ENCODE measurements around the gene TMEM37. TPM values are rescaled to one million over a fixed set of nuclear protein-coding genes. Genes with fewer than 3 reads are reported as not detected.

The TMEM37 gene
- total RNA-seq, 2 donors from 2014 or later: 2.9 to 8.0 TPM

DNA sequence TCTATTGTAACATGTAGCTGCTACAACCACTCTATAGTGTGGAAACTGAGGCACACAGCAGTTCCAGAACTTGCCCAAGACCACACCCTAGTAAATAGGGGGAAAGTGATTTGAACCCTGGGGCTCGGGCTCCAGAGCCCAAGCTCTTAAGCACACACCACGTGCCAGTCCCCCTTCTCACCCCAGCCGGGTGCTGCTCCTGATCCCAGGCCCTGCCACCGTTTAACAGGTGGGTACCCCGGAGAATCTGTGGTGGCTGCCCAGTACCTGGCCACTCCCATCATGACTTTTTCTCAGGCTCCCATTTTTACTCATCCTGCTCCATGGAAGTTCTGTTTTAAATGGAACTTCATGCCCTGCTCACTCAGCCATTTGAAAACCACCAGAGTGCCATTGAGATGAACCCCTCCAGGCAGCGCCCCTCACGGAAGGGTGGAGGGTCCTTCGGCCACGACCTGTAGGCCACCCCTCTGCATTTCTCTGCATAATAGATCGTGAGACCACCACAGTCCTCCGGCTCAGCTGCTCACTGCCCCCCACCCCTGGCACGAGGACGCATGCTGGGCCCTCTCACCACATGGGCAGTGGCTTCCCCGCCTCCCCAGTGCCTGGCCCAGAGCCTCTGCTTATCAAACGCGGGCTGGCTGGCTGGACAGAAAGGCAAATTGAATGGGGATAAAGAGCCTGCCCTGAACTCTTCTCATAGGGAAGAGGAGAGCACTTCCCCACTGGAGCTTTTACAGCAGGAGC lies 42.1 kb downstream of the TMEM37 start:
- intact Hi-C loops (cut with DNase I): no loop called here
- no peak for DNase-seq (ENCODE audit: low spot score)

DNA sequence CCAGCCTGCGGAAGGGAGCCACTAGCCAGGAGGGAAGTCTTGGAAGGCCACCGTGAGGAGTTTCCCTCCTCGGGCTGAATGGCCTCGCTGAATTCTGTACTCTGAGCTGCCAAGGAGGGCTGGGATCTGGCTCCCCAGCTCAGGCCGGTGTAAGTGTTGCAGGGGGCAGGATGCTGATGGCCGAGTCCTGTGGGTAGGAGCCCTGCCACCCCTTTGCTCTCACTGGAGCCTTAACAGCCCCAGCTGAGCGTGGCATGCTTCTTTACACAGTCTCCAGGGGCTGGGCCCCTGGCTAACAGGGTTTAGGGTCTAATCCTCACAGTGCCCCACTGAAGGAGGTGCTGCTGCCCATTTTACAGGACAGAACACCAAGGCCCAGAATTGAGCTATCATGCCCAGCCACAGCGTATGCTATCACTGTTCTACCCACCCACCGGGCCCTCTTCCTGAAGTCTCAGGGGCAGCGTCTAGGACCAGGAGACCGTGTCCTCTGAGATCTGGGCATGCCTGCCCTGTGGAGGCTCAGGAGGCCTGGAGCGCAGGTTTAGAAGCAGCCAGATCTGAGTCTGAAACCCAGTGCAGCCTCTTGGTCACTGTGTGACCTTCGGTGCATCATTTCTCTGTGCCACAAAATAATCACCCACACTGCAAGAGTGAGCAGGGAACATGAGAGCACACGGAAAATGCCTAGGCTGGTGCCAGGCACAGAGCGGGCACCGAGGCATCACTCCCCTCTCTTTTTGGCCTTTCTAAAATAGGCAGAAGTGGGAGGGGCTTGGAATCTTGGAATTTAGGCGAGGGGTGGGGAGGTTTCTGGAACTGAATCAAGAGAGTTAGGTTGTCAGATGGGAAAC lies 42.9 kb downstream of the TMEM37 start:
- intact Hi-C loops (cut with DNase I): loop anchor here in 1 of 2 donors (5.0 kb wide), 1 partner anchor 67 kb away; no protein-coding TSS in a partner anchor
- DNase-seq (ENCODE audit: low spot score): no peak

DNA sequence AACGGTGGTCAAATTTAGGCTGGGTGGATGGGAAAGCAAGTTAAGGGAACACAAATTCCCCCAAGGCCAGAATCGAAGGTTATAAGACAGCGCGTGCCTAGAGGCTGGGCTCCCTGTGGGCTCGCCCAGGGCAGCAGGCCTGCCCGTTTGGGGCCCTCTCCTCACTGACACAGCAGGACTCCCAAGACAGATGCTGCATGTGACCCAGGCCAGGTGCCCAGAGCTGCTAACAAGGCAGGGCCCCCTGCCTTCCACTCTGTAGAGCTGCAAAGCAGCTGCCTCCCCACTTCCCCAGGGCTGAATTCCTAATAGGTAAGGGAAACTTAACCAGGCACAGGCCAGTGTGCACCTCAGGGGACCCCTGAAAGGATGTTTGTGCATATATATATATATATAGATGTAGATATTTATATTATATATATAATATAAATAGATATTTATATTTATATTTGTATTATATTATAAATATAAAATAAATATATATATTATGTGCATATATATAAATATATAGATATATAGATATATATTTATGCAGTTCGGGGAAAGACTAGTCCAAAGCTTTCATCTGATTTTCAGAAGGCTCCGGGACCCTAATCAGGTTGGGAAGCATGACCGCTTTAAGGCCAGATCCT lies 43.7 kb downstream of the TMEM37 start:
- no peak for DNase-seq (ENCODE audit: low spot score)
- intact Hi-C loops (cut with DNase I): loop anchor here in 1 of 2 donors (5.0 kb wide), 1 partner anchor 68 kb away; no protein-coding TSS in a partner anchor

DNA sequence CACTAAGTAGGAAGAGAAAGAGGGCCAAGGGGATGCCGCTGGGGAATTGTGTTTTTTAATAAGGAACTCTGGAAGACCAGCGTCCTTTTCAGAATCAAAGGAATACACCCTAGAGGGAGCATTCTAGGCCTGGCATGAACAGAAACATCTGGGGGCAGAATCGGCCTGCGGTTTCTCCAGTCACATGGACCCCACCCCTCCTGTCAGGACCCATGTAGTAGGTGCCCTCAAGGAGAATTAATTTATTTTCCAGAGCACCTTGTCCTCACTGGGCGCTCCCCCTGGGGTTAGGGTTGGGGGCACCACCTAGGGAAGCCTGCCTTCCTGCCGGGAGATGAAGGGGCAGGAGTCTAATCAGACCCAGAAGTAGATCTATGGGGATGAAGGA lies 44.2 kb downstream of the TMEM37 start:
- no peak for DNase-seq (ENCODE audit: low spot score)
- intact Hi-C loops (cut with DNase I): loop anchor here (2.0 to 5.0 kb wide), 2 partner anchors 69 kb away; no protein-coding TSS in a partner anchor

DNA sequence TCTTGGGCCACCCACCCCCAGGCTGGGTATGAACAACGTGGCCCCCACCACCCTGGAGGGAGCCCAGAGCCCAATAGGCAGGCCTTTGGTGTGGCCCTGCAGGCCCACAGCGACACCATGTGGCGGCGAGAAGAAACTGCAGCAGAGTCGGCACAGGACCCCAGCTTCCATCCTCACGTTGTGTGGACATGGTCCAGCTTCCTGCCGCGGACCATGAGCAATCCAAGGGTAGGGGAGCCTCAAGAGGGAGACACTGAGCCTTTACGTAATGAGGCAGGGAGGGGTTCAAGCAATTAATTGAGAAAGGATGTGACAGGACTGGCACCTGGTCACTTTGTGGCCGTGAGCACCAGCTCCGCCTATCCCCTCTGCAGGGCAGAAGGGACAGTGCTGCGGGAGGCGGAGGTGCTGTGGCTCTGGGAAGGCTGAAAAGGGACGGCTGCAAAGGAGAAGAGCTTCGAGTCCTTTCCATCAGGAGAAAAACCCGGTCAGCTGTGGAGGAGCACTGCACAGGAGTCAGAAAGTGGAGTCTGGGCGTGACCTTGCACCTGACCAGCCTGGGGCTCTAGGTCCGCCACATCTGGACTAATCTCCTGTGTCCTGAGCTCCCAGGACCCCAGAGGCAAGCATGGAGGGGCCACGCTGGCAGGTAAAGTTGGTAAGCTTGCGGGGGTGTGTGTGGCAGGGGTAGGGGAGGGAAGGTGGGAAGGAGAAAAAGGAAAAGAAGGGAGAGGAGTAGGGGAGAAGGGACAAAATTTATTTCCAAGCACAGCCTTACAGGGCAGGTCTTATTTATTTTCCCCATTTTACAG lies 44.9 kb downstream of the TMEM37 start:
- DNase-seq (ENCODE audit: low spot score): no peak
- intact Hi-C loops (cut with DNase I): loop anchor here (2.0 to 5.0 kb wide), 2 partner anchors 69 to 70 kb away; no protein-coding TSS in a partner anchor

DNA sequence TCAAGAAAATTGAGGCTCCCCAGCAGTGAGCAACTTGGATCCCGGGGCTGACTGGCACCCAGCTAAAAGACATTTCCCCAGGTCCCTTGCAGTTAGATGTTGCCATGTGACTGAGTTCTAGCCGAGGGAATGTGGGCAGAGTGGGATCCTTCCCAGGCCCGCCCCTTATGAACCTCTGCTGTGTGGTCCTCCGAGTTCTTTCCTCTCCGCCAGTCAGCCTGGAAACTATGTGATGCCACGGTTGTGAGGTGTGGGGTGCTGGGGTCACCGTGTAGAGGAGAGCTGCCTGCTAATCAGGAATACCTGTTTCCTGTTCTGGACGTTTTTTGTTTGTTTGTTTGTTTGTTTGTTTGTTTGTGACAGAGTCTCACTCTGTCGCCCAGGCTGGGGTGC lies 45.5 kb downstream of the TMEM37 start:
- intact Hi-C loops (cut with DNase I): loop anchor here (2.0 to 5.0 kb wide), 2 partner anchors 70 kb away; no protein-coding TSS in a partner anchor
- no peak for DNase-seq (ENCODE audit: low spot score)

DNA sequence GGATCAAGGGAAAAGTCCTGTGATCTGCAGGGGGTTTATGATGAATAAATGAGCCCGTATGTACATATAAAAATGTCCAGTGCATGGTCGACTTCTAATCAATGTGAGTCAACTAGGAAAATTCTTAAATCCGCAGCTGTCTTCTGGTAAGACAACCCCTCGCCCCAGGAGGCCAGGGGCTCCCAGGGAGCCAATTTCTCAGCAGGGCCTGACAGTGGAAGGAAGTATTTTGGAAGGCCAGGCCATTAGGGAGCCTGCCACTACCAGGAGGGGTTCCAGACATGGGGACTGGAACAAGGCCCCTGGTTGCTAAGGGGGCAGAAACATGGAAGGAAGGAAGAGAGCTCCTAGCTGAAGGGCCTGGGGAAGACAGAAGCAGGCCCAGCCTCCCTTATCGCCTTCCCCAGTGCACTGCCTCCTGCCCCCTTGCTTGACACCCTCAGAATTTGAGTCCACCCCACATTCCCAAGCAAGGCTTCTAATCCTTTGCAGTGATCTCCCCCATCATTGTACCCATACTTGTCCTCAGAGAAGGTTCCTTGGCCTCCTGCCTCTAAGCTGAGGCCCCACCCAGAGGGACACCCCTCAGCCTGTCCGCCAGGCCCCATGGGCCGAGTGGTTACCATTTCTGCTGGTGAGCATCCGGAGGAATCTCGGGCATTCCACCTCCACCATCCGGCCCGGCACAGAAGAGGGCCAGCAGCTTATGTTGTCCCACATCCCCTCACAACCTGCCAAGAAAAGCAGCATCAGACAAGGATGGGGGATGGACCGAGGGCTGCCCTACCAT lies 46.7 kb downstream of the TMEM37 start:
- DNase-seq (ENCODE audit: low spot score): no peak
- intact Hi-C loops (cut with DNase I): loop anchor here in 1 of 2 donors (5.0 kb wide), 1 partner anchor 71 kb away; no protein-coding TSS in a partner anchor

DNA sequence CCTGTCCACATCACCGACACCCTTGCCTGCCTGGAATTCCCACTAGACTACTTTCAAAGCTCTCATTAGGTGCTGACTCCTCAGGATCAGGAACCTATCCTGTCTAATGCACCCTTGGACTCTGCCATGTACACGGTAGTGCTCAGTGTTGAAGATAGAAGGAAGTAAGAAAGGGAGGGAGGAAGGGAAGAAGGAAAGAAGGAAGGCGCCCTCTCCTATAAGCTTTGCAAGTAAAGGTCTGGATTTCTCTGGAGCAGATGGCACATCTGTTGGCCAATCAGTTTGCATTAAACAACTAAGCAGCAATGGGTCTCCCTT lies 47.3 kb downstream of the TMEM37 start:
- intact Hi-C loops (cut with DNase I): loop anchor here in 1 of 2 donors (5.0 kb wide), 1 partner anchor 72 kb away; no protein-coding TSS in a partner anchor
- DNase-seq (ENCODE audit: low spot score): no peak

DNA sequence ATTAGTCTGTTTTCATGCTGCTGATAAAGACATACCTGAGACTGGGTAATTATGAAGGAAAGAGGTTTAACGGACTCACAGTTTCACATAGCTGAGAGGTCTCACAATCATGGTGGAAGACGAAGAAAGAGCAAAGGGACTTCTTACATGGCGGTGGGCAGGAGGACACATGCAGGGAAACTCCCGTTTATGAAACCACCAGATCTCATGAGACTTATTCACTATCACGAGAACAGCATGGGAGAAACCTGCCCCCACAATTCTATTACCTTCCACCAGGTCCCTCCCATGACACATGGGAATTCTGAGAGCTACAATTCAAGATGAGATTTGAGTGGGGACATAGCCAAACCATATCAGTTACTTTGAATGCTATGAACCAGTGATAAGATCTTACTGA lies 48.5 kb downstream of the TMEM37 start:
- intact Hi-C loops (cut with DNase I): loop anchor here in 1 of 2 donors (10.0 kb wide), 1 partner anchor 605 kb away; no protein-coding TSS in a partner anchor
- no peak for DNase-seq (ENCODE audit: low spot score)

DNA sequence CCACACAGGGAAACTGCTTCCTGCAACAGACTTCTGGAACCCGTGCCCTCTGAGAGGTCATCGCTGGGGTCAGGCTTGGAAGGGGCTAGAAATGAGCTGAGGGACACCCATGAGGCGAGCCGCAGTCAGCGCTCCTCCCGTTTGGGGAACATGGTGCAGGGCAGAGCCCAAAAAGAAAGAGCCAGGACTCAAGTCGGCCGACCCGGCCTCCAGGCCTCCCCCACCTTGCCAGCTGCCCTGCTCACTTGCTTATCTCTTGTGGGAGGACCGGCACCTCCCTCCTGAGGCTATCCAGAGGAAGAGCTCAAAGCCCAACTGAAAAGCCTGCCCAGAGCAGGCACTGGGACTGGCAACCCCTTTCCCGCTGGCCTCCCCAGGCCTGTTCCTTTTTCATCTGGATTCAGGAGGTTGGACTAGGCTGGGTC lies 49.1 kb downstream of the TMEM37 start:
- intact Hi-C loops (cut with DNase I): loop anchor here in 1 of 2 donors (10.0 kb wide), 1 partner anchor 606 kb away; no protein-coding TSS in a partner anchor
- DNase-seq (ENCODE audit: low spot score): no peak

DNA sequence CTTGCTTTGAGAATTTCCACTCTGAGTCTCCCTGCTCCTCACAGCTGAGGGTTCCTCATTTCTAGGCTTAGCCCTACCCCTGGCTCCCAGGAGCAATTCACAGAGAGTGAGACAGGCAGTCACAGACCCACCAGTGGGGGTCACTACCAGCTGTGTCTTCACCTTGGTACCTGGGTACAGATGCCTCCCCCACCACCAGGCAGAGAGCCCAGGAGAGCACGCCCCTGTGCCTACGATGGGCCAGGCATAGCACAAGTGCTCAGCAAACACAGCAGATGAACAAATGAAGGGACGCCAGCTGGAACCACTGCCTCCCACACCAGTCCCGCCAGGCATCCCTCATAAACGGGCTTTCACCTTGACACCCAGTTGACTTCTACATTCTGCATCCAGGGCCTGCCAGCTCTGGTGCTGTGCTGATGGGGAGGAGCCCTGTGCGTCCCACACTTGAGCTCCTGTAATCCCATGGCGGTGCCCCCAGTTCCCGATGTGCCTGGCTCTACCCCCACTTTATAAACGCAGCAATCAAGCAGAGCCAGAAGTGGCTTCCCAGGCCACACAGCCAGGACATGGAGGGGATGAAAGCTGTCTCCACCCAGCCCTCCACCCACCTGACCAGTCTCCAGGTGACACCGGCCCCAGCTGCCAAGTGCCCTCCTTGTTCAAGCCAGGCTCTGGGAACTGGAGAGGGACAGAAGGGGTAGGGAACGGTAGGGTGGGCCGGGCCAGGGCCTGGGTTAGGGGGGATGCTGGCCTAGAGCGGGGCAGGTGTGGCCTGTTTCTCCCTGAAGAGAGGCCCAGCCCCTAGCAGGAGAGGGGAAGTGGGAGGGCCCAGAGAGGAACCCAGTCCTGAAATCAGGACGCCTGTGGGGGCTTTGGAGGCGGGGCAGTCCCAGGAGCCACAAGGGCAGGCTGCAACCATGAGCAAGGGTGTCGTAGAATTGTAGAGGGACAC lies 50.1 kb downstream of the TMEM37 start:
- DNase-seq (ENCODE audit: low spot score): no peak
- intact Hi-C loops (cut with DNase I): loop anchor here in 1 of 2 donors (10.0 kb wide), 1 partner anchor 607 kb away; no protein-coding TSS in a partner anchor

DNA sequence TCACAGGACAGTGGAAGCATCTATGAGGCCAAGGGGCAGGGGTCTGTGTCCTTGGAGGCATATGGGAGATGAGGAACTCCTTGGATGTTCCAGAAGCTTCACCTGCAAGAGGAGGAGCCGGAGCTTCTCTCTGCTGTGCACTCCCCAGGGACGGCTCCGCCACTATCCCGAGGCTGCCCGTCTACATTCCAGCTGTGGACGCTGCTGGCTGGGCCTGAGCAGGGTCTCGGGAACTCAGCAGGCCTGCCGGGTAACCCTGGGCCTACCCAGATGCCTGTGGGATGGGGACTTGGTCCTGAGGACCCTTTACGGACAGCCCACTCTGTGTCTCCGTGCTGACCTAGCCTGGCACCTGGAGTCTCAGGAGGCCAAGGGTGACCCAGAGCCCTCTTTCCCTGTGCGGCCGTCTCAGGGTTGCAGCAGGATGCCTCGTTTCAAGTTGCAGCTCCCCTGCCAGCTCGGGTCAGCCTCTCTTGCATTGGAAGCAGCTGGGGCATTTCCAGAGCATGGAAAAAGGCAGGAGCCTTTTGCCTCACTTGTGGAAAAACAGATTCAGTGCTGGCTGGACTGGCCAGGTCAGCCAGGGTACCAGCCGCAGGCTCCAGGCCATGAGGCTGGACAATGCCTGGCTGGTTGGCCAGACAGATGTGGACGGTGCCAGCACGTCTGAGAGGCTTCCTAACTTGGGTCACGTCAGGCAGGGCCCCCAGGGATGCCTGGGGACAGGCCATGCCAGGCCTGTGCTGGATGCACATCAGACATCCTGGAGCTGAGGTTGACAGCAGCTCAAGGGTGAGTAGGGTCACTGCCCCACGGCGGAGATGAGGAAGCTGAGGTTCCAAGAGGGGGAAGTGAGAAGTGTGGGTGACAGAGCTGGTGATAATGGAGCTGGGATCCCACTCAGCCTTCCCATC lies 51.1 kb downstream of the TMEM37 start:
- peak; percentile 82 for DNase-seq (ENCODE audit: low spot score)
- intact Hi-C loops (cut with DNase I): loop anchor here in 1 of 2 donors (10.0 kb wide), 1 partner anchor 608 kb away; no protein-coding TSS in a partner anchor

DNA sequence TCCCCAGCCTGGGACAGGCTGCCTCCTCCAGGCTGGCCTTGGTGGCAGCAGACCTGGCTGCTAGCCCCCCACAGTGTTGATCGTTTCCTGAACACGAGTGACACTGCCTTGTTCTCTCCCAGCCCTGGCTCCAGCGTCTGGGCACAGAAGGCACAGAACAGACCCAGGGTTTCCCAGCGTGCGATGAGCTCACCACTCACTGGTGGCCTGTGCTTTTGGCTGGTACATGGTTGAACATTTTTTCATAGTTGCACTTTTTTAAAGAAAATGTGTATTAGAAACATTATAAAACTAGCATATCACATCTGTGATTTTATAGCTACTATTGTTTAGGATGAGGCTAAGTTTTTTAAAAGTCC lies 51.7 kb downstream of the TMEM37 start:
- intact Hi-C loops (cut with DNase I): loop anchor here in 1 of 2 donors (10.0 kb wide), 1 partner anchor 609 kb away; no protein-coding TSS in a partner anchor
- peak; percentile 77 for DNase-seq (ENCODE audit: low spot score)

DNA sequence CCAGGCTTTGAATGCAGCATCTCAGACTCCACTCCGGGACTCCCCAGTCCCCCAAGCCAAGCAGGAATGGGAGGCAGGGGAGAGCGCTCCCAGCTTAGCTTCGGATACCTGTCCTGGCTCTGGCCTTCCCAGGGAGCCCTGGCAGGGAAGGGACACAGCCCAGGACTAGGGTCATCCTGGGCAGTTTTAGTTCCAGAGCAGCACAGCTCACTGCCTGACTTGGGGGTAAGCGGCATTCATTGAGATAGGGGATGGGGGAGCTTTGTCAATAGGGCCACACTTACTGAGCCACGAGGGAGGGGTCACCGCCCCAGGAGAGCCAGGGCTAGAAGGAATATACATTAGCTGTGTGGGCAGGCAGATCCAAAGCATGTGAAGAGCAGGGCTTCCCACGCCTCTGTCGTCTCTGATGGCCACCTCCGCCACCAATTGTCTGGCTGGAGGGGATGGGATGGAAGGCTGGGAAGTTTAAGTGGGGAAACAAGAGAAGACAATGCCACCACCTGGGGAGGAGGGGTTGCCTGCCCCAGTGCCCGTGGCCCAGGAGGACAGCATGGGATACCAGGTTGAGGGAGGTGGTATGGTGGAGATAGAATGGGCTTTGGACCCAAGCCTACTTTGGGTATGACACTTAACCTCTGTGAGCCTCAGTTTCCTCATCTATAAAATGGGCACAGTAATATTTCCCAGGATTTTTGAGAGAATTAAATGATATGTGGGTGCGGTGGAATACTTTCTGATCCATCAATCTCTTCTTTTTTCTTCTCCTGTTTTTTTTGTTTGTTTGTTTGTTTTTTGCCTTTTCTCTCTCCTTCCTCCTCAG lies 52.5 kb downstream of the TMEM37 start:
- no peak for DNase-seq (ENCODE audit: low spot score)
- intact Hi-C loops (cut with DNase I): loop anchor here in 1 of 2 donors (10.0 kb wide), 1 partner anchor 609 kb away; no protein-coding TSS in a partner anchor

DNA sequence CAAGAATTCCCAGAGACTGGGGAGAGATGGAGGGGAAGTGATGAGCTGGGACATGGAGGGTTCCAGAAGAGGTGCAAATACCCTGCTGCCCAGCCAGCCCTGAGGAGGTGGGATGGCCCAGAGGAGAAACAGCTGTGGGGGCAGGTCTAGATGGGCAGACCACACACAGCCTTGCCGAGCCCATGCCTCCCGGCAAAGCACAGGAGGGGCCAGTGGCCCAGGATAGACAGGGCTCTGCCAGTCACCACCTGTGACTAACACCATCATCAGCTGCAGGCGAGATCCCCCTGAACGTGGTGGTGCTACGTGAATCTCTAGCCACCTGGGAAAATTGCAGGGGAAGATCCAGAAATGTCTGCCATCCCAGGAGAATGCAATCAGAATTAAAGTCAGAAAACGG lies 53.2 kb downstream of the TMEM37 start:
- intact Hi-C loops (cut with DNase I): loop anchor here in 1 of 2 donors (10.0 kb wide), 1 partner anchor 610 kb away; no protein-coding TSS in a partner anchor
- DNase-seq (ENCODE audit: low spot score): no peak
